Fibroblast of pulmonary artery (primary cell): ENCODE measurements around the gene DCTN4.
"Not testable (repeated sequence)": the region's sequence is repeated elsewhere in the genome, so short reads cannot be mapped to it uniquely, and the experiment has no call there.

Experiments used
- DNase-seq: peaks from one replicate; pipeline ENCODE4 v3.0.0-alpha.2; 2010; ENCODE audit warnings: low read depth
- H3K4me3 ChIP-seq: replicated peaks from 2 replicates; pipeline ENCODE4 v1.5.1; 2011; ENCODE audit warnings: low read depth, mild to moderate bottlenecking, control low read depth, low read length, moderate library complexity
- TF ChIP-seq, protein P1 (sequence below): IDR thresholded peaks from 2 replicates; pipeline ENCODE4 v1.5.1; 2011; ENCODE audit warnings: mild to moderate bottlenecking, control low read depth, low read length, inconsistent platforms; ENCODE audit errors: missing control alignments

DCTN4 gene

DNA sequence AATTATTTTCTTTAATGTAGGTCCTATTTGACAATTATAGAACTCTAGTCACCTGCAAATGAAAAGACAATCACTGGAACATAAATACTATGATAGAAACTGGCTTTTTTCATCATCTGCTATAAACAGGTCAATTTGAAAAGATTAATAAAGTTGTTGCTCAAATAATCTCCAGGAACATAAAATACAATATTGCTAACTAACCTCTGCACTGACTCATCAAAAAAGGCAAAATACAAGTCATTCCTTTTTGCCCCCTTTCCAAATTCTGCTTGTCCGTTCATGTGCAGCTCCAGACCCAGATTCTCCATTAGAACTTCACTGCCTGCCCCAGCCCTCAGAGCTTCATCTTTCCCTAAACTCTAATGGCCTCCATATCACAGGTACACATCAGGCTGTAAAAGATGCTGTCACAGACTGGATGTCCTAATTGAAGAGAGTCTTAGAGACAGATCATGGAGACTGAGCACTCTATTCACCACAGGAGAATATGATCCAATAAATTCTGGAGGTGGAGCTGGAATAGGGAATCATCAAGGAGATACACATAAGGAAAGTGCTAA lies 1.6 kb downstream of the DCTN4 start:
- TF ChIP-seq, protein P1, sequence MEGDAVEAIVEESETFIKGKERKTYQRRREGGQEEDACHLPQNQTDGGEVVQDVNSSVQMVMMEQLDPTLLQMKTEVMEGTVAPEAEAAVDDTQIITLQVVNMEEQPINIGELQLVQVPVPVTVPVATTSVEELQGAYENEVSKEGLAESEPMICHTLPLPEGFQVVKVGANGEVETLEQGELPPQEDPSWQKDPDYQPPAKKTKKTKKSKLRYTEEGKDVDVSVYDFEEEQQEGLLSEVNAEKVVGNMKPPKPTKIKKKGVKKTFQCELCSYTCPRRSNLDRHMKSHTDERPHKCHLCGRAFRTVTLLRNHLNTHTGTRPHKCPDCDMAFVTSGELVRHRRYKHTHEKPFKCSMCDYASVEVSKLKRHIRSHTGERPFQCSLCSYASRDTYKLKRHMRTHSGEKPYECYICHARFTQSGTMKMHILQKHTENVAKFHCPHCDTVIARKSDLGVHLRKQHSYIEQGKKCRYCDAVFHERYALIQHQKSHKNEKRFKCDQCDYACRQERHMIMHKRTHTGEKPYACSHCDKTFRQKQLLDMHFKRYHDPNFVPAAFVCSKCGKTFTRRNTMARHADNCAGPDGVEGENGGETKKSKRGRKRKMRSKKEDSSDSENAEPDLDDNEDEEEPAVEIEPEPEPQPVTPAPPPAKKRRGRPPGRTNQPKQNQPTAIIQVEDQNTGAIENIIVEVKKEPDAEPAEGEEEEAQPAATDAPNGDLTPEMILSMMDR: no peak
- peak overlapping the region; percentile 78 for H3K4me3 ChIP-seq
- DNase-seq: no peak

DNA sequence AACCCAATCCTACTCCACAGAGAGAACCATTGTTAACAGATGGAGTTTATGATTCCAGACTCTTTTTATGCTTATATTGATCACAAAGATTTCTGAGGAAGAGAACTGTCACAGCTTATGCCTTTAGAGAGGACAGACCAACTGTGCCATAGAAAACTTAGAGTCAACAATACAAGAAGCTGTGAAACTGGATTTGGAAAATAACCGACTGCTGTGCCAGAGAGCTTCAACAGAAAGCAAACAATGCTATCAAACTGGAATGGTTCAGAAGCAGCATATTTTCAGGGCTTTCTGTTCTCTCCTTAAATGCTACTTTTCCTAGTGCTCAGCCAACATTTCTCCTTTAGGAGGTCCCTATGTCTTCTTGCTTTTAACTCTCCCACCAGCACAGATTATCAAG lies 5.0 kb downstream of the DCTN4 start:
- DNase-seq: no peak
- TF ChIP-seq, protein P1: no peak
- H3K4me3 ChIP-seq: no peak overlapping the region

DNA sequence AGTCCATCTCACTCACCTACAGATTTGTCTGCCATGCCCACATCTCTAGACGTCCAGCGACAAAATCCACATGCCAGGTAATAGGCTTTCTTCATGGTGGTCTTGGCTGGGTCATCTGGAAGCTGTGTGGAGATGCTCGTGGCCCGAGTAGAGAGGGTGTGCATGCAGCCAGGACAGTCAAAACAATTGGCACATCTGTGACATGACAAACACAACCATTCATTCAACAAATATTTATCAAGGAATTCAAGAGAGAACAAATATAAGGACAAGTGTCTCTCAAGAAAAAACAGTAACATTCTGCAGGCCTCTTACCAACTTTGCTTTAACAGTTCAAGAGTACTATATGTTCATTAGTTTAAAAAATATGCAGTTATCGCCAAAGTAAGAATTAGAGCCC lies 5.4 kb downstream of the DCTN4 start:
- TF ChIP-seq, protein P1: no peak
- H3K4me3 ChIP-seq: no peak overlapping the region

DNA sequence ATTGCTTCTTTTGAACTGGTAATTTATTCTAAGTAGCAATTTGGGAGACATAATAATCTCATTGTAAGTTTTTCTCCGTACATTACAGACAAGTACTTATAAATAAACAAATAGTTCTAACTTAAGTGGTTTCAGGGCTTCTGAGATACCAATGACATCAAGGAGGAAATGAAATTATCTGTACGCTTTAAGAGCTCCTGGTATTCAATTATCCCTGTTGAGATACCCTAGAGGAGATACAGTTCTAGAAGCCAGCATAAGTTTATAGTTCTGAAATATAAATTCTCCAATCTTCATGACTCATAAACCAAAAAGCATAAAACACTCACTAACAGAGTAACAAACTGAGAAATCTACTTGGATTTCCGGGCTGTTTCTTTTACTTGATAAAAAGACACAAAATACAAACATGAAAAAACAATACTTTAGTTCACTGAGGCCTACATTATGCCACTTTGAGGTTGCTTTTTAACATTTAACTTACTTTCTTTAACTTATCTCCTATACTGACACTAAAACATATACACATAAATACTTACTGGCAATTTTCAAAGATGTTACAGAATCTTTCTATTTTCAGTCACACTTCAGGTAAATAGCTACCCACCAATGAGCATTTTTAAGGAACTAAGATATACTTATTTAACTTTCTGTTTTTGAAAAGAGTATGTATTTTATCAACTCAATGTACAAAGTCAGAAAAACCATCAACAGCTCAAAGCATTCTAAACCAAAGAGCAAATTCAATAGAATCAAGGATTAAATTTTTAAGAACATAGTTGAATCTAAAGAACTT lies 7.5 kb downstream of the DCTN4 start:
- no peak for DNase-seq
- TF ChIP-seq, protein P1: no peak
- no peak overlapping the region for H3K4me3 ChIP-seq

More for the DNA sequence above, 5.4 kb downstream of the DCTN4 start:
- DNase-seq: no peak

DNA sequence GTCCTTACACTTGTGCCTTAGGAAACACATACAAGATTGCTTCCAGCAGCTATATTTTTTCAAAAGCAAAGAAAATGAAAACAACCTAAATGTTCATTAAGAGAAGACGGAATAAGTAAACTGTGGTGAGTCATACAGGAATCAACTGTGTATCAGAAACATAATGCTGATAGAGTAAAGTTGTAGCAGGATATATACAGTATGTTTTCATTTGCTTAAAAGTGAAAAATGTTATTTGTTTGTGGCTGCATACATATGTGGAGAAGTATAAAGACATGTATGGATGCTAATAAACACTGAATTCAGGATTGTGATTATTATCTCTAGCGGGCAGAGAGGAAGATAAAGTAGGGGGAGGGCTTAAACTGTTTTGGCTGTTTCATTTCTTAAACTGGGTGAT lies 8.3 kb downstream of the DCTN4 start:
- DNase-seq: no peak
- no peak overlapping the region for H3K4me3 ChIP-seq
- TF ChIP-seq, protein P1: no peak

DNA sequence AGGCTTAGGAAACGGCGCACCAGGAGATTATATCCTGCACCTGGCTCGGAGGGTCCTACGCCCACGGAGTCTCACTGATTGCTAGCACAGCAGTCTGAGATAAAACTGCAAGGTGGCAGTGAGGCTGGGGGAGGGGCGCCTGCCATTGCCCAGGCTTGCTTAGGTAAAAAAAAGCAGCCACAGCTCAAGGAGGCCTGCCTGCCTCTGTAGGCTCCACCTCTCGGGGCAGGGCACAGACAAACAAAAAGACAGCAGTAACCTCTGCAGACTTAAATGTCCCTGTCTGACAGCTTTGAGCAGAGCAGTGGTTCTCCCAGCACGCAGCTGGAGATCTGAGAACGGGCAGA lies 15.7 kb downstream of the DCTN4 start:
- not testable (repeated sequence) for H3K4me3 ChIP-seq, DNase-seq

DNA sequence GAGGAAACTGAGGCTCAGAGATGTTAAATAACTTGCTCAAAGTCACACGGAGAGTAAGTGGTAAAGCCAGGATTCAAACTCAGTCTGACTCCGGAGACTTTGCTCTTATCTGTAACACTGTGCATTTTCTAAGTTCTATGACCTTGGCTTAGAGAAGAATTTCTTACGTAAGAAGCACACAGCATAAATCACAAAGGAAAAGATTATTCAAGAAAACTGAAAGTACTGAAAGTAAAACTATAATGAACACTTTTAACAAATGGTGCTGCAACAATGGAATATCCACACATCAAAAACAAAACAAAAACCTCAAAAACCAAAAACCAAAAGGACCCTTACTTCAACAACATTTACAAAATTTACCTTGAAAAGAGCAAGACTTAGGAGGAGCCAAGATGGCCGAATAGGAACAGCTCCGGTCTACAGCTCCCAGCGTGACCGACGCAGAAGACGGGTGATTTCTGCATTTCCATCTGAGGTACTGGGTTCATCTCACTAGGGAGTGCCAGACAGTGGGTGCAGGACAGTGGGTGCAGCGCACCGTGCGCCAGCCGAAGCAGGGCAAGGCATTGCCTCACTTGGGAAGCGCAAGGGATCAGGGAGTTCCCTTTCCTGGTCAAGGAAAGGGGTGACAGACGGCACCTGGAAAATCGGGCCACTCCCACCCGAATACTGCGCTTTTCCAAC lies 16.2 kb downstream of the DCTN4 start:
- H3K4me3 ChIP-seq: not testable (repeated sequence)
- DNase-seq: peak; percentile 38

DNA sequence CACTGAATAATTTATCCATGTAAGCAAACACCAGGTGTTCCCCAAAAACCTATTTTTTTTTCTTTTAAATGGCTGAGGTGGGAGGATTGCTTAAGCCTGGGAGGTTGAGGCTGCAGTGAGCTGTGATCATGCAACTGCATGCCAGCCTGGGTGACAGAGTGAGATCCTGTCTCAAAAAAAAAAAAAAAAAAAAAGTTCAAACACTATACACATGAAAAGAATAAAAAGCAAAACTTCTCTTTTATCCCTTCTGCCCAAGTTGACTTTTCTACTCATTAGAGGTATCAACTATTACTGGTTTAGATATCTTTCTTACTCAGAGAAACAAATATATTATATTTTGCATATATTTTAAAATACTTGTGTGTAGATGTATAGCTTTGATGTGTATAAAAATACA lies 17.8 kb downstream of the DCTN4 start:
- no peak for DNase-seq
- H3K4me3 ChIP-seq: no peak overlapping the region
- TF ChIP-seq, protein P1: no peak
